Hepatic stellate cell (primary cell): ENCODE results near the gene ZBTB8OS.
"Not testable (repeated sequence)": the region's sequence is repeated elsewhere in the genome, so short reads cannot be mapped to it uniquely, and the experiment has no call there.

Source experiments
- DNase-seq: peaks from one replicate; pipeline ENCODE4 v3.0.0; 2011; ENCODE audit warnings: low spot score

ZBTB8OS gene

GRCh38 chr1:32650248-32650751, at the start of gene ZBTB8OS:
Gene ZBTB8OS, minus strand, starts transcription at chr1:32650550. Its CDS starts 21 bp downstream, at chr1:32650529.
- peak; percentile 96 for DNase-seq

DNA sequence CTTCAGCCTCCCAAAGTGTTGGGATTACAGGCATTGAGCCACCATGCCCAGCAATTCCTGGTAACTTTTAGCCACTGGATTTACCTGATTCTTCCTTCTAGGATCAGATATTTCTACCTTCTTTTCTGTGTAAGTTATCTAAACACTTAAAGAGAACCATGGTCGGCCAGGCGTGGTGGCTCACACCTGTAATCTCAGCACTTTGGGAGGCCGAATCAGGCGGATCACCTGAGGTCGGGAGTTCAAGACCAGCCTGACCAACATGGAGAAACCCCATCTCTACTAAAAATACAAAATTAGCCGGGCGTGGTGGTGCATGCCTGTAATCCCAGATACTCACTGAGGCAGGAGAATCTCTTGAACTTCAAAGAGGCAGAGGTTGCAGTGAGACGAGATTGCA, 46.6 kb upstream of the ZBTB8OS start:
- not testable (repeated sequence) for DNase-seq

DNA sequence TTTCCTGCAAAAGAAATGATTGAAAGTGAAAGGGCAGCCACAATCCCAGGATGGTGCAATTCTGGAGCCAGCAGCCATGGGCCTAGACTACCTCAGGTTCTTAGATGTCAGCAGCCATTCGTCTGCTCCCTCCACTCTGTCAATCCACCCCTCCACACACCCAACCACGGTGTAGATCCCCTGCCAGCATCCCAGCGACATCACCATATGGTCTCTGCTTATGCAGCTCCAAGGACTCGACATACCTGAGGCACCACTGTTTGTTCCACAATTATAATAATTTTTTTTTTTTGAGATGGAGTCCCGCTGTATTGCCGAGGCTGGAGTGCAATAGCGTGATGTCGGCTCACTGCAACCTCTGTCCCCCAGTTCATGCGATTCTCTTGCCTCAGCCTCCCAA, 45.7 kb upstream of the ZBTB8OS start:
- DNase-seq, result no peak

- DNase-seq, result peak; percentile 49
Measured at GRCh38 chr1:32695098-32695904, 45.0 kb upstream of the ZBTB8OS start.

- no peak for DNase-seq
Measured at GRCh38 chr1:32693455-32694174, 43.3 kb upstream of the ZBTB8OS start.

GRCh38 chr1:32686387-32686786, 36.0 kb upstream of the ZBTB8OS start:
- no peak for DNase-seq

- DNase-seq, result no peak
Measured at GRCh38 chr1:32685498-32685897, 35.1 kb upstream of the ZBTB8OS start.

DNA sequence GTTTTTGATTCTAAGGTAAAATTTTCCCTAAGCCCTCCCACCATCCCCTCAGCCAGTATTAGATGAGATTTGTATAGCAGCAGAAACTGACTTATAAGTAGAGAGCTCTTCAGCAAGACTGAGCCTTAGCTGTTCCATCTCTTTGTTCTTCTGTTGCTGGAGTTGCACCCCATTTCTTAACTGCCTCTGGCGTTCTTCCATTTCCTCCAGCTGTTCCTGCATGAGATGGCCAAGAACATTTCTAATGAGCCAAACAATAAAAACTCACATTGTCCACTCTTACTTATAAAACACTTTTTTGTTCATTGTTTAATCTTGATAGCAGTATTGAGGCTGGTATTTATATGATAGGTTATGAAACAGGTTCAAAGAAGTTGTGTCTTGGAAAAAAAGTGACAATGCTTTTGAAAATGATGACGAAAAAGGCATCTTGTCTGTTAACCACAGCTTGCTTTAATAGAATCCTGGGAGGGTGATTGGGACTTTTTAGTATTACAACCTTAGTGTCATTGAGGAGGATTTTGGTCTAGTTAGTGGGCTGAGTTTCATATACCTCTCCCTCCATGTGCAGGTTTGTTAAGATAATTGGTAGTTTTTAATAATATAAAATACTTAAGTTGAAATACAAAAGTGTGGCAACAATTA, 33.9 kb upstream of the ZBTB8OS start:
- DNase-seq, result no peak

DNA sequence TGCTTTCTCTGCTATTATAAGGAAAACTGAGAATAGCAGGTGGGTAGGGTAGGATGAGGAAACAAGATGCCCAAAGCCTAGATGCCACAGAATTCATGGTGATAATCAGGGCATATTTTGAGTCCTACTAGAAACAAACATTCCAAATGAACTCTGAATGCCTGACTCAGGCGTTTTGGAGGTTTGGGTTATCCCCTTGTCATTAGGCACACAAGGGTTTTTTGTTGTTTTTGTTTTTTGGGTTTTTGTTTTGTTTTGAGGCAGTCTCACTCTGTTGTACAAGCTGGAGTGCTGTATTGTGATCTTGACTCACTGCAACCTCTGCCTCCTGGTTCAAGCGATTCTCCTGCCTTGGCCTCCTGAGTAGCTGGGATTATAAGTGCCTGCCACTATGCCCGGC, 33.0 kb upstream of the ZBTB8OS start:
- DNase-seq, result no peak

- DNase-seq, result no peak
Measured at GRCh38 chr1:32681999-32682398, 31.6 kb upstream of the ZBTB8OS start.

DNA sequence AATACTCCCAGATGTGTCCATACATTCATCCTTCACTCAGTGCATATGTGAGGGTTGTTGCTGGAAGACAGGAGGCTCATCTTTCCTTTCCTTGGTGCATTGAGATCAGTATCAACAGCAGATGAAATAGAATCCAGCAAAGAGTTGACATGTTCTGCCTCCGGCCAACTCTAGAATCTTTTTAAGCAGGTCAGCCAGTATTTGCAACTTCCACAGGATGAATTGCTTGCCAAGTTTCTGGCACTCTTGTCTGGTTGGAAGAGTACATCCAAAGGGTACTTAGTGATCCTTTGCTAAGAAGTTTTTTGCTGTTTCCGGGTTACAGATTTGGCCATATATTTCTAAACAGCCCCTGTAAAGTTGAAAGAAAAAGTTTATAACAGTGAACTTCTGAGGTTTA, 31.2 kb upstream of the ZBTB8OS start:
- DNase-seq, result no peak

DNA sequence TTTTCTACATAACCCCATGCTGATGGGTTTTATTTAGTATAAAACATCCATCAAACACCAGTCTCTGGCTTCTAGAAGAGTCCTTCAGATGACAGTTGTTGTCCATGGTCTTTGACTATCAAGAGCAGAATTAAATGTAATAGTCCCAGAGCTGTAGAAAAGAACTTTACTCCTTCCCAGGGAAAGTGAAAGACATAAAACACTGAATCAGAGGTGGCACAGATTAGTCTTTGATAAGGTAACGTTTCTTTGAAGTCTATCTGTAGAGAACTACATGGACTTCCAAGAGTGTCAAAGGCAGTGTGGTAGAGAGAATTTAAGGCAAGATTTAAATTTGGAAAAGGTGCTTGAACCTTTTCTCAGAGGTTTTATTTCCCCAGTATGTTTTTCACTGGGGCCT, 30.3 kb upstream of the ZBTB8OS start:
- DNase-seq, result no peak

GRCh38 chr1:32679993-32680392, 29.6 kb upstream of the ZBTB8OS start:
- not testable (repeated sequence) for DNase-seq

DNA sequence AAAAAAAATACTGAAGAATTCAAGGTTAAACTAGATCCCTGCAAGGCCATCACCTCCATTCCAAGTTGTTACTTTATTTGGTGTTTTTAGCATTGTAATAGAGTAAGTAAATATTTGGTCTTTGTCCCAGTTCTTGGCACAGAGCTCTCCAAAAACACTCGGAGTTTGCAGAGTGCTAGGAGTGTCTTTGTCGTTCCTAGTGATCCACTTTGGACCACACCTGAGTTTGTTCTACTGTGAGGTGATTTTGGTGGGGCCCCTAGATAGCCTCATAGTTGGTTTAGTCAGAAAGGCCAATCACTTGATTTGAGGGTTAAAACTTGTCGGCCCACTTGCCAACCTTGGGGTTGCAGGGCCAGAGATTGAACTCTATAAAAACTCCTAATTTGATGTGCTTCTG, 26.6 kb upstream of the ZBTB8OS start:
- DNase-seq, result no peak

- not testable (repeated sequence) for DNase-seq
Measured at GRCh38 chr1:32668716-32669115, 18.4 kb upstream of the ZBTB8OS start.

DNA sequence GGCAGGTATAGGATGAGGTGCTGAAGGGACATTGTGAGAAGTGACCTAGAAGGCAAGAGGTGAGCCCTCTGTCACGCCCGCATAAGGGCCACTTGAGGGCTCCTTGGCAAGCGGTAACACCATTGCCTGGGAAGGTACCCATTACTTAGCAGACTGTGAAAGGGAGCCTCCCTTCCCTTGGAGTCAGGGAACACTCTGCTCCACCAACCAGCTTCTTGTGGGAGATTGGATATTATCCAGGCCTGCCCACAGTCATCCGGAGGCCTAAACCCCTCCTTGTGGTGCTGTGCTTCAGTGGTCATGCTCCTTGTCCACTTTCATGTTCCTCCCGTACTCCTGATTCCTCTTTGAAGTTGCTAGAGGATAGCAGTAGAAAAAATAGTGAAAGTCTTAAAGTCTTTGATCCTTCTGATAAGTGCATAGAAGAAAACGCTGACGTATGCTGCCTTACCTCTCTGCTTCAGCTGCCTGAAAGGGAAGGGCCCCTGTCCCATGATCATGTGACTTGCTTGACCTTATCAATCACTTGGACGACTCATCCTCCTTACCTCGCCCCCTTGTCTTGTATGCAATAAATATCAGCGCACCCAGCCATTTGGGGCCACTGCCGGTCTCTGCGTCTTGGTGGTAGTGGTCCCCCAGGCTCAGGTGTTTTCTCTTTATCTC, 16.7 kb upstream of the ZBTB8OS start:
- DNase-seq, result no peak

GRCh38 chr1:32665915-32666314, 15.6 kb upstream of the ZBTB8OS start:
- no peak for DNase-seq

DNA sequence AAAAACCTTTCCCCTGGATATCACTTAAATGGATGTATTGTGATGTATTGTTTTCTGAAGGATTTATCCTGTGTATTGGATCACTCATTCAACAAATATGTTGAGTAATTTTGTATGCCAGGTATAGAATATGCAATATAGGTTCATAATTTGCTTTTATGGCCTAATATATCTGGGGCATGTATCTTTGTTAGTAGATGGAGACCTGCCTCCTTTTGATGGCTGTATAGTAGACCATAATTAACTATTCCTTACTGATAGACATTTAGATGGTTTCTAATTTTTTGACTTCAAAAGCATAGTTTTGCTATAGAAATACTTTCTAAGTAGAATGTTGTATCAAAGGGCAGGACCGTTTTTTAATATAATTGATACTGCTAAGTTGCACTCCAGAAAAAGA, 9.2 kb upstream of the ZBTB8OS start:
- DNase-seq, result no peak

GRCh38 chr1:32652244-32652962, 2.1 kb upstream of the ZBTB8OS start:
- DNase-seq, result no peak

DNA sequence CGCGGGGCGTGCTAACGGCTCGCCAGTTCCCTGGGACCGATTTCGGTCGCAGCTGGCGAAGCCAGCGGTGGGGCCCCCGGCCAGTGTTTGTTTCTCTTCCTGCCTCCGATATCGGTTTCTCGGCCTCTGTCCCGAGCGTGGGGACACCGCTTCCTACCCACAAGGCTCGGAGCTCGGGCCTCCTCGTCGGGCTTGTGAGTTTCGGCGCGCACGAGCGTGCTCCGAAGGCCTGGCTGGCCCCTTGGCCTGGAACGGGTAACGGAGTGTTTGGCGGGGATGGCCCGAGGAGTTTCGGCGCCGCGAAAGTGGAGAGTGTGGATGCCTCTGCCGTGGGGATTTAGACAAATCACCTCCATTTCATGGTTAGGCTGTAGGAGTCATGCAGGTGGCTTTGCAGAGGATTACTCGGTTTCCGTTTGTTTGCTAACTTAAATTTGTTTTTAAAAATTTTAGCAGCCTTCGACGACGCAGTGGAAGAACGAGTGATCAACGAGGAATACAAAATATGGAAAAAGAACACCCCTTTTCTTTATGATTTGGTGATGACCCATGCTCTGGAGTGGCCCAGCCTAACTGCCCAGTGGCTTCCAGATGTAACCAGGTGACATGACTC, 1.2 kb upstream of the ZBTB8OS start:
- DNase-seq, result no peak
